ENCODE results near the gene SLC32A1. TPM values are rescaled to one million over a fixed set of nuclear protein-coding genes. Genes with fewer than 3 reads are reported as not detected.

The SLC32A1 gene
- total RNA-seq, 4 donors from 2014 or later = not detected

- no peak for DNase-seq
- intact Hi-C loops (cut with DNase I; ENCODE audit: low total_unique reads) = no loop called here
- no peak overlapping the region for H3K27ac ChIP-seq
- no peaks in the 10 kb centered on the region for H3K36me3 ChIP-seq
- no peaks in the 10 kb centered on the region for H3K9me3 ChIP-seq
- no peaks in the 10 kb centered on the region for H3K4me1 ChIP-seq
- H3K27me3 ChIP-seq = no peaks in the 10 kb centered on the region
- no peak overlapping the region for H3K4me3 ChIP-seq
- no peak for TF ChIP-seq POLR2A (IDR thresholded peaks at IDR 0.05)
These were observed 25.7 kb upstream of the SLC32A1 start for GRCh38 chr20:38698541-38698940.

DNA sequence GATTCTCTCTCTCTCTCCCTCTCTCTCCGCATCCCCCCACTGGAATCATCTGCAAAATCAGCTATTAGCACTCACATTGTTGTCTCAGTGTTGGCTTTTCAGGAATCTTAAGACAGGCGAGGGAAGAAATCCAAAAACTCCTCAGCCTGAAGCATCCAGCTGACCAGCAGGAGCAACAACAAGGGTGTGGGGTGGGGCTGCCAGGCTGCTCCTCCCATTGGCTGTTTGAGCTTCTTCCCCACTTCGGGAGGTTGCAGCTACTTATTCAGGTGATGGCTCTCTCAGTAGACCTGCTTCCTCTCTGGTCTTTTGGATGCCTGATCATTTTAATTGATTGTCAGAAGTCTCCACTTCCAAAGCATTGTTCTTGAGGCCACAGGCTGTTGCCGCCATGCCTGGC lies 24.1 kb upstream of the SLC32A1 start:
- TF ChIP-seq POLR2A (IDR thresholded peaks at IDR 0.05) (no peak), CTCF (IDR thresholded peaks at IDR 0.05) (no peak)
- no peaks in the 10 kb centered on the region for H3K36me3 ChIP-seq
- H3K9me3 ChIP-seq = no peaks in the 10 kb centered on the region
- no peak for DNase-seq
- no peaks in the 10 kb centered on the region for H3K27me3 ChIP-seq
- H3K4me1 ChIP-seq = no peaks in the 10 kb centered on the region
- H3K4me3 ChIP-seq = no peak overlapping the region
- H3K27ac ChIP-seq = no peak overlapping the region
- intact Hi-C loops (cut with DNase I; ENCODE audit: low total_unique reads) = no loop called here

DNA sequence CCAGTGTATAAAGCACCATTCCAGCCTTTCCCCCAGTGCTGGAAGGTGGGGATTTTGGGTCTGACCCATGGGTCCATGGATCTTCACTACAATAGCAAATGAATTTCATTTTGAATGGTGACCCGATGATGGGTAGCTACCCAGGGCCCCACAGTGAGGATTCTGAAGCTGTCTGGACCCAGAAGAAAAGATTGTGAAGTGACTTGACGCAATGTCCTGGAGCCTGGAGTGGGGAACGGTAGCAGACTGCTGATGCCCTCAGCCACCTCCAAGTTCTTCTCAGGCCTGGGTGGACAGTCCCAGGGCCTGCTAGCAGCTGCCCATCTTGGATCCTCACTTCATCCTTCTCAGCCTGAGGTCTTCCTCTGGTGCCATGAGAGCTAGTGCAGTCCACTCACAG lies 23.4 kb upstream of the SLC32A1 start:
- Histone ChIP-seq H3K36me3 (no peaks in the 10 kb centered on the region), H3K9me3 (no peaks in the 10 kb centered on the region), H3K4me3 (no peak overlapping the region), H3K4me1 (no peaks in the 10 kb centered on the region), H3K27me3 (no peaks in the 10 kb centered on the region), H3K27ac (no peak overlapping the region)
- intact Hi-C loops (cut with DNase I; ENCODE audit: low total_unique reads) = no loop called here
- no peak for TF ChIP-seq POLR2A (IDR thresholded peaks at IDR 0.05)
- no peak for TF ChIP-seq CTCF (IDR thresholded peaks at IDR 0.05)
- no peak for DNase-seq

- H3K4me1 ChIP-seq = no peaks in the 10 kb centered on the region
- intact Hi-C loops (cut with DNase I; ENCODE audit: low total_unique reads) = no loop called here
- no peaks in the 10 kb centered on the region for H3K36me3 ChIP-seq
- H3K27me3 ChIP-seq = no peaks in the 10 kb centered on the region
- H3K4me3 ChIP-seq = no peak overlapping the region
- no peak overlapping the region for H3K27ac ChIP-seq
- no peak for DNase-seq
- no peak for TF ChIP-seq POLR2A (IDR thresholded peaks at IDR 0.05)
- no peak for TF ChIP-seq CTCF (IDR thresholded peaks at IDR 0.05)
- H3K9me3 ChIP-seq = no peaks in the 10 kb centered on the region
These were observed 20.8 kb upstream of the SLC32A1 start for GRCh38 chr20:38703526-38703925.

- H3K4me3 ChIP-seq = no peak overlapping the region
- no peaks in the 10 kb centered on the region for H3K36me3 ChIP-seq
- H3K4me1 ChIP-seq = no peaks in the 10 kb centered on the region
- DNase-seq = no peak
- no peaks in the 10 kb centered on the region for H3K9me3 ChIP-seq
- TF ChIP-seq CTCF (IDR thresholded peaks at IDR 0.05) = no peak
- no peak for TF ChIP-seq POLR2A (IDR thresholded peaks at IDR 0.05)
- no peaks in the 10 kb centered on the region for H3K27me3 ChIP-seq
- H3K27ac ChIP-seq = no peak overlapping the region
- intact Hi-C loops (cut with DNase I; ENCODE audit: low total_unique reads) = no loop called here
These were observed 20.1 kb upstream of the SLC32A1 start for GRCh38 chr20:38704136-38704535.

DNA sequence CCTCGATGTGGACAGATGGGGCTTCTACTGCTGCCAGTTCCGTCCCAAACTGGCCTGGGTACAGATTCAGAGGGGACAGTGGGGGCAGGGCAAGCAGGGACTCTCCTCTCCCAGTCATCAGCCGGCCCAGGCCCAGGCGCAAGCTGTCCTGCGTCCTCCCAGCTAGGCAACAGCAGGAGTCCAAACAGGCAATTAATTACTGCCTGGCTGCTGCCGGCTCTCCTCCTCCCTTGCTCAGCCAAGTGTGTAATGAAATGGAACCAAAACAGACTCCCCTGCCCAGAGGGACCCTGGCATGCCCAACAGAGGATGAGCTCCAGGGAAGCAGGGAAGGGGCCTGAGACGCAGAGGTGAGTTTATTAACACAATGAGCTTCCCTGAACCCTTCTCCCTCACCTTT lies 17.8 kb upstream of the SLC32A1 start:
- no peaks in the 10 kb centered on the region for H3K36me3 ChIP-seq
- DNase-seq = no peak
- H3K4me1 ChIP-seq = no peaks in the 10 kb centered on the region
- H3K4me3 ChIP-seq = no peak overlapping the region
- H3K9me3 ChIP-seq = no peaks in the 10 kb centered on the region
- no peaks in the 10 kb centered on the region for H3K27me3 ChIP-seq
- no peak overlapping the region for H3K27ac ChIP-seq
- TF ChIP-seq CTCF (IDR thresholded peaks at IDR 0.05) (no peak), POLR2A (IDR thresholded peaks at IDR 0.05) (no peak)
- intact Hi-C loops (cut with DNase I; ENCODE audit: low total_unique reads) = no loop called here
